Tibial artery (tissue), 4 donors: ENCODE data around the gene ELFN2.
"Not testable (repeated sequence)": the region's sequence is repeated elsewhere in the genome, so short reads cannot be mapped to it uniquely, and the experiment has no call there.

Experiments
- DNase-seq, 2 donors: peaks; one replicate each; pipeline ENCODE4 v3.0.0-alpha.2; 2019
- H3K27ac ChIP-seq, 2 donors: fragments of 200-600 bp; sonication (generic) in 1 of 2; 1 replicate in 1 of 2; 2 replicates in 1 of 2; pipeline ENCODE4 v1.5.1; 2018 to 2019; ENCODE audit warnings: mild to moderate bottlenecking in 1 of 2
- H3K27me3 ChIP-seq, 2 donors: fragments of 200-600 bp; sonication (generic) in 1 of 2; one replicate each; pipeline versions ENCODE4 v1.5.1 to v1.6.0; 2016 to 2019
- H3K36me3 ChIP-seq, 3 donors: fragments of 200-600 bp; sonication (generic) in 2 of 3; one replicate each; pipeline ENCODE4 v1.5.1; 2016 to 2019; ENCODE audit warnings: mild to moderate bottlenecking in 2 of 3
- H3K4me1 ChIP-seq, 4 donors: fragments of 200-600 bp; sonication (generic) in 2 of 4; 1 replicate in 3 of 4; 2 replicates in 1 of 4; pipeline ENCODE4 v1.5.1; 2016 to 2019
- H3K4me3 ChIP-seq, 2 donors: fragments of 200-600 bp; sonication (generic) in 1 of 2; 1 replicate in 1 of 2; 2 replicates in 1 of 2; pipeline ENCODE4 v1.5.1; 2018 to 2019; ENCODE audit warnings: mild to moderate bottlenecking in 2 of 2
- H3K9me3 ChIP-seq, 3 donors: fragments of 200-600 bp; sonication (generic) in 1 of 3; one replicate each; pipeline ENCODE4 v1.5.1; 2016 to 2019
- intact Hi-C: fragments of 100-400 bp; cut with DNase I; formaldehyde crosslinking; loops from one replicate; pipeline ENCODE4 v1.15.0; 2023; ENCODE audit warnings: low total_unique reads
- TF ChIP-seq, protein P1 (sequence below), 2 experiments: fragments of 200-600 bp in 1 of 2; fragments of 450-650 bp in 1 of 2; IDR thresholded peaks; one replicate each; pipeline ENCODE4 v1.5.1; 2017 to 2019; ENCODE audit warnings: antibody characterized with exemption in 2 of 2, mild to moderate bottlenecking in 1 of 2, moderate library complexity in 1 of 2

ELFN2 gene

DNA sequence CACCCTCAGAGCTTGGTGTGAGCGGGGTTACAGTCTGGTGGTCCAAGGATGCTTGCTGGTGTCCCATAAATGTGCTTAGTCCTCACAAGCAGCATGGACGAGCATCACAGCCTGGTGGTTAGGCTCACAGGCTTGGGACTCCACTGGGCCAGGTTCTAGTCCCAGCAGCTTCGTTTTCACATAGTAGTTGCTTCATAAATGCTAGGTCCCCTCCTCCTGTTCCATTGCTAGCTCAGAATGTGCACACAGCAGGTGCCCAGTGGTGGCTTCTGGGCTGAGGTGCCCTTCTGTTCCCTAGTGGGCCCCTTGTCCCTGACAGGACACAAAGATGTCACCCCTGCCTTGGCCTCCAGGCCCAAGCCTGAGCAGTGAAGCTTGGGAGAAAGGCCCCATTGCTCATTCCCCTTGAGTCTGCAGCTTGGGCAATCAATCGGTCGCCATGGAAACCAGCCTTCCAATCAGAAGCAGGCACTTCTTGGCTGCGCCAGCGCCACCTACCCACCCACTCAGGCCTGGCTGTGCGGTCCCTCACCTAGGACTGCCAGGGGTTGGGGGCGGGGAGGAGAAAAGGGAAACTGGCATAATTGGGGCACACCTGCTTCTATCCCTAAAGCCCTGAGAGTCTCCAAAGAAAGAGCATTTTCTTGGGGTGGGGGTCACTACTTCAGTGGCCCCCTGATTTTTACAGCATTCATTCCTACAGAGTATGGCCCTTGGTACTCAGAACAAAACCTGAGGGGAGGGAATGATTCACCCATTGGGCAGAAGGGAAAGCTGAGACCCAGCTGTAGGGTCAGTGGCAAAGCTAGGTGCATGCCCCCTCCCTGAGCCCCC is 96.9 kb downstream of the ELFN2 start:
- intact Hi-C loops: no loop called here
- TF ChIP-seq, protein P1, sequence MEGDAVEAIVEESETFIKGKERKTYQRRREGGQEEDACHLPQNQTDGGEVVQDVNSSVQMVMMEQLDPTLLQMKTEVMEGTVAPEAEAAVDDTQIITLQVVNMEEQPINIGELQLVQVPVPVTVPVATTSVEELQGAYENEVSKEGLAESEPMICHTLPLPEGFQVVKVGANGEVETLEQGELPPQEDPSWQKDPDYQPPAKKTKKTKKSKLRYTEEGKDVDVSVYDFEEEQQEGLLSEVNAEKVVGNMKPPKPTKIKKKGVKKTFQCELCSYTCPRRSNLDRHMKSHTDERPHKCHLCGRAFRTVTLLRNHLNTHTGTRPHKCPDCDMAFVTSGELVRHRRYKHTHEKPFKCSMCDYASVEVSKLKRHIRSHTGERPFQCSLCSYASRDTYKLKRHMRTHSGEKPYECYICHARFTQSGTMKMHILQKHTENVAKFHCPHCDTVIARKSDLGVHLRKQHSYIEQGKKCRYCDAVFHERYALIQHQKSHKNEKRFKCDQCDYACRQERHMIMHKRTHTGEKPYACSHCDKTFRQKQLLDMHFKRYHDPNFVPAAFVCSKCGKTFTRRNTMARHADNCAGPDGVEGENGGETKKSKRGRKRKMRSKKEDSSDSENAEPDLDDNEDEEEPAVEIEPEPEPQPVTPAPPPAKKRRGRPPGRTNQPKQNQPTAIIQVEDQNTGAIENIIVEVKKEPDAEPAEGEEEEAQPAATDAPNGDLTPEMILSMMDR (IDR thresholded peaks at IDR 0.05): no peak
- Histone ChIP-seq H3K9me3 (no peaks in the 10 kb centered on the region), H3K4me3 (no peak overlapping the region), H3K36me3 (no peaks in the 10 kb centered on the region), H3K4me1 (peaks cover 0 to 11% (median 0%) of the 10 kb centered on the region in 4 donors), H3K27me3 (peaks cover 0 to 94% of the 10 kb centered on the region in 2 donors), H3K27ac (no peak overlapping the region)
- DNase-seq: no peak

DNA sequence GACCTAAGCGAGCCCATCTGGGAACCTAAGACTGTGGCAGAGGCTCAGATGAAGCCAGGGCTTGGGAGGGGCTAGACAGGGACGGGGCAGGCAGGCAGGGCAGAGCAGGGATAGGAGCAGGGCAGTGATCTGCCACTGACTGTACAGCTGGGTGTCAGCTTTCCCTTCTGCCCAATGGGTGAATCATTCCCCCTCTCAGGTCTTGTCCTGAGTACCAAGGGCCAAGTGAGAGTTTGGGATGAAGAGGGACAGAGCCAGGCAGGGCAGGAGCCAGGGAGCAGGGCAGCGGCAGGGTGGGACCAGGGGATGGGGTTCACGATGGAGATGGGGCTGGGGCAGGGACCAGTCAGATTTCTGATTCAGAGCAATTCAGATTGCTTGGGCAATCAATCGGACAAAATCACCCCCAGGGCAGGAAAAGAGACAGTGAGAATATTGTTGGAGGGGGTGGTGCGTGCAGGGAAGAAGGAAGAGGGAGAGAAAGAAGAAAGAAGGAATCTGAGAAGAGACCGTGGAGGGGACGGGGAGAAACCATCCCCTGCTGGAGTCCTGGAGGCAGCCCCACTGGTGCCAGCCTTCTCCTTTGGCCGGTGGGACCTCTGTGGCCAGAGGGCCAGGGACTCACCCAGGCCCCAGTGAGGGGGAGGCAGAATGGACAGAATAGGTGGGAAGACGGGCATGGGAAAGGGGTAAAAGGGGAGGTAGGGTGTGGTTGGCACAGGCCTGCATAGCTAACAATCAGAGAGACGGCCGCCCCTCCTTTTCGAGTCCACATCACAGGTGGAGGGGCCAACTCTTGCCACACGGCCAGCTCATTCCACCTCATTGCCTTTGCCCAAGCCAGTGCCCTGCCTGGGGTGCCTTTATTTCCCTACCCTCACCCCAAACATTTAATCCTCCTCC is 97.8 kb downstream of the ELFN2 start:
- no peaks in the 10 kb centered on the region for H3K36me3 ChIP-seq
- H3K4me1 ChIP-seq: peaks cover 0 to 2% (median 0%) of the 10 kb centered on the region in 4 donors
- intact Hi-C loops: no loop called here
- no peak overlapping the region for H3K27ac ChIP-seq
- H3K27me3 ChIP-seq: peaks cover 0 to 94% of the 10 kb centered on the region in 2 donors
- DNase-seq: no peak
- H3K4me3 ChIP-seq: no peak overlapping the region
- TF ChIP-seq, protein P1 (IDR thresholded peaks at IDR 0.05): no peak
- H3K9me3 ChIP-seq: no peaks in the 10 kb centered on the region

DNA sequence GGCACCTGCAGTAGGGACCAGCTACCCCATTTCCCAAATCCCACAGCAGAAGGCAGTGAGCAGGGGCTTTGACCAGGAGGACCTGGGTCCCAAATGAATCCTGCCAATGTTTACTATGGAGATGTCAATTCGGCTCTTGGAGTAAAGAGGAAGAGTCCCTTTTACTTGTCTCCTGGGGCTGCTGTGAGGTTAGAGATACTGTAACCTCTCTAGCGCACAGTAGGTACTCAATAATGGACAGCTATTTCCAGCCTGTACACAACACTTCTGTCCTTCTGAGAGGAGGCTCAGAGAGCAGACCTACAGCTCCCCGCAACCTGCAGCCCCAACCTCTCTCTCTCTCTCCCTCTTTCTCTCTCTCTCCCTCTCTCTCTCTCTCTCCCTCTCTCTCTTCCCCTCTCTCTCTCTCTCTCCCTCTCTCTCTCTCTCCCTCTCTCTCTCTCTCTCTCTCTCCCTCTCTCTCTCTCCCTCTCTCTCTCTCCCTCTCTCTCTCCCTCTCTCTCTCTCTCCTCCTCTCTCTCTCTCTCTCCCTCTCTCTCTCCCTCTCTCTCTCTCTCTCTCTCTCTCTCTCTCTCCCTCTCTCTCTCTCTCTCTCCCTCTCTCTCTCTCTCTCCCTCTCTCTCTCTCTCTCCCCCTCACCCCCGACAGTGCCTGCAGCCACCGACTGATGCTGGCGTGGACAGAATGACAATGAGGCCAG is 98.6 kb downstream of the ELFN2 start:
- DNase-seq, H3K36me3 ChIP-seq, H3K27ac ChIP-seq, H3K4me3 ChIP-seq, H3K4me1 ChIP-seq, intact Hi-C loops, H3K9me3 ChIP-seq: not testable (repeated sequence)
- H3K27me3 ChIP-seq: peaks cover 0 to 94% of the 10 kb centered on the region in 2 donors

DNA sequence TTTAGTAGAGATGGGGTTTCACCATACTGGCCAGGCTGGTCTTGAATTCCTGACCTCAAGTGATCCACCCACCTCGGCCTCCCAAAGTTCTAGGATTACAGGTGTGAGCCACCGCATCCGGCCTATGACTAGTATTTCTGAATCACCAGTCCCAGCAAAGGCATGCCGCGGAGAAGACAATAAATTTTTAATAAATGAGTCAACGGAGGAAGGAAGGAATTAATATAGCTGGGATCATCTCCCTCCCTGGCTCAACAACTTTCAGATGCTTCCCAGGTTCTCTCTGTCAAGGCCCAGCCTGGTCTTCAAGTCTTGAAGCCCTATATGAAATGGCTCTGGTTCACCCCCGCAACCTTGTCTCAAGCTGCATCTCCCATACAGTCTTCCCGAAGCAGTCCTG is 99.3 kb downstream of the ELFN2 start:
- no peaks in the 10 kb centered on the region for H3K4me1 ChIP-seq
- H3K27me3 ChIP-seq: peaks cover 0 to 94% of the 10 kb centered on the region in 2 donors
- no peak overlapping the region for H3K27ac ChIP-seq
- TF ChIP-seq, protein P1 (IDR thresholded peaks at IDR 0.05): no peak
- no peaks in the 10 kb centered on the region for H3K36me3 ChIP-seq
- no peaks in the 10 kb centered on the region for H3K9me3 ChIP-seq
- intact Hi-C loops: no loop called here
- no peak for DNase-seq
- H3K4me3 ChIP-seq: no peak overlapping the region

DNA sequence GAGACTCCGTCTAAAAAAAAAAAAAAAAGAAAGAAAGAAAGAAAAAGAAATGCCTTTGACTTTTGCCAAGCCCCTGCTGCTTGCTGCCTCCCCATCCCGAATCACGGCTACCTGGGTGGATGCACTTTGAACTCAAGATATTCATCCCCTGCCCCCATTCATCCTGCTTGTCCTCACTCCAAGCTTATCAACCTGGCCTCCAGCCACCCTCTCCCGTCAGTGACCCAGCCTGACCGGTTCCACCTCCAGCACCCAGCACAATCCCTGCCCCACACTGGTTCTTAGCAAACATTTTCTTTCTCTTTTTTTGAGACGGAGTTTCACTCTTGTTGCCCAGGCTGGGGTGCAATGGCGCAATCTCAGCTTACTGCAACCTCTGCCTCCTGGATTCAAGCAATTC is 100.6 kb downstream of the ELFN2 start:
- Histone ChIP-seq H3K27me3 (peaks cover 0 to 92% of the 10 kb centered on the region in 2 donors), H3K9me3 (no peaks in the 10 kb centered on the region), H3K4me3 (no peak overlapping the region), H3K4me1 (no peaks in the 10 kb centered on the region), H3K27ac (no peak overlapping the region), H3K36me3 (no peaks in the 10 kb centered on the region)
- TF ChIP-seq, protein P1 (IDR thresholded peaks at IDR 0.05): no peak
- no peak for DNase-seq
- intact Hi-C loops: no loop called here
